Peyer's patch (tissue), 4 donors: ENCODE data around the gene CDH4. TPM values are rescaled to one million over a fixed set of nuclear protein-coding genes. Genes with fewer than 3 reads are reported as not detected.

Experiments used
- DNase-seq, 3 donors: peaks; one replicate each; pipeline ENCODE4 v3.0.0-alpha.2; 2017 to 2019
- H3K27ac ChIP-seq, 4 donors: fragments of 200-600 bp; sonication (generic); one replicate each; pipeline ENCODE4 v1.5.1; 2016 to 2019
- H3K27me3 ChIP-seq, 2 donors: fragments of 200-600 bp; sonication (generic); one replicate each; pipeline ENCODE4 v1.5.1; 2019
- H3K36me3 ChIP-seq, 3 donors: fragments of 200-600 bp; sonication (generic); one replicate each; pipeline ENCODE4 v1.5.1; 2016 to 2019
- H3K4me1 ChIP-seq, 4 donors: fragments of 200-600 bp; sonication (generic); one replicate each; pipeline ENCODE4 v1.5.1; 2016 to 2019
- H3K4me3 ChIP-seq, 4 donors: fragments of 200-600 bp; sonication (generic); 1 replicate in 3 of 4; 2 replicates in 1 of 4; pipeline ENCODE4 v1.5.1; 2016 to 2019; ENCODE audit warnings: mild to moderate bottlenecking in 1 of 4
- H3K9me3 ChIP-seq, 4 donors: fragments of 200-600 bp; sonication (generic); one replicate each; pipeline ENCODE4 v1.5.1; 2016 to 2019; ENCODE audit warnings: mild to moderate bottlenecking in 1 of 4
- POLR2A ChIP-seq, 2 donors: fragments of 450-650 bp; IDR thresholded peaks; one replicate each; pipeline ENCODE4 v1.5.1; 2017; ENCODE audit warnings: antibody characterized with exemption in 2 of 2, mild to moderate bottlenecking in 2 of 2, moderate library complexity in 2 of 2
- total RNA-seq, 4 donors: library from RNA; depleted of rRNA; stranded (reverse); fragments of >200 nt; gene quantifications; one replicate each; pipeline ENCODE4 v1.1.0, GENCODE V29; 2016
- TF ChIP-seq, protein P1 (sequence below), 6 experiments: fragments of 450-650 bp in 4 of 6; fragments of 200-600 bp in 2 of 6; sonication (generic) in 1 of 6; IDR thresholded peaks; one replicate each; pipeline ENCODE4 v1.5.1; 2017 to 2019; ENCODE audit warnings: antibody characterized with exemption in 6 of 6, mild to moderate bottlenecking in 3 of 6, moderate library complexity in 1 of 6

CDH4 gene
- total RNA-seq, 4 donors from 2014 or later, result 0.27 TPM; not detected in 3

DNA sequence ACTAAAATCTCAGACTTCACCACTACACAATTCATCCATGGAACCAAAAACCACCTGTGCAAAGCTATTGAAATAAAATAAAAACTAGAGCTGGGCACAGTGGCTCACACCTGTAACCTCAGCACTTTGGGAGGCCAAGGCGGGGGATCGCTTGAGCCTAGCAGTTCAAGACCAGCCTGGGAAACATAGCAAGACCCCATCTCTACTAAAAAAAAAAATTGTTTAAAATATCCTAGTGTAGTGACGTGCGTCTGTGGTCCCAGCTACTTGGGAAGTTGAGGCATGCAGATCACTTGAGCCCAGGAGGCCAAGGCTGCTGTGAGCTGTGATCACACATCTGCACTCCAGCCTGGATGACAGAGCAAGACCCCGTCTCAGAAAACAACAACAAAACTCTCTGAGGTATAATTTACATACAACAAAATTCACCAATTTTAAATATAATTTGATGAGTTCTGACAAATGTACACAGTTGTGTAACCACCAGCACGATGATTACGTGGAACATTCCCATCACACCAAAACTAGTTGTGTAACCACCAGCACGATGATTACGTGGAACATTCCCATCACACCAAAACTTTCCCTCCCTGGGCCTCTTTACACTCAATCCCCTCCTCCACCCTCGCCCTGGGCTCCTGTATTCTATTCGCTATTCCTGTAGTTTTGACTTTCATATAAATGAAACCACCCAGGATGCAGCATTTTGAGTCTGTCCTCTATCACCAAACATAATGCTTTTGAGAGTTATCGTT, 706.1 kb downstream of the CDH4 start:
- H3K36me3 ChIP-seq, result no peaks in the 10 kb centered on the region
- H3K27ac ChIP-seq, result no peak overlapping the region
- H3K4me3 ChIP-seq, result no peak overlapping the region
- DNase-seq, result peak in 1 of 3 donors; percentile 4
- no peaks in the 10 kb centered on the region for H3K9me3 ChIP-seq
- no peak for TF ChIP-seq POLR2A (IDR thresholded peaks at IDR 0.05)
- TF ChIP-seq, protein P1, sequence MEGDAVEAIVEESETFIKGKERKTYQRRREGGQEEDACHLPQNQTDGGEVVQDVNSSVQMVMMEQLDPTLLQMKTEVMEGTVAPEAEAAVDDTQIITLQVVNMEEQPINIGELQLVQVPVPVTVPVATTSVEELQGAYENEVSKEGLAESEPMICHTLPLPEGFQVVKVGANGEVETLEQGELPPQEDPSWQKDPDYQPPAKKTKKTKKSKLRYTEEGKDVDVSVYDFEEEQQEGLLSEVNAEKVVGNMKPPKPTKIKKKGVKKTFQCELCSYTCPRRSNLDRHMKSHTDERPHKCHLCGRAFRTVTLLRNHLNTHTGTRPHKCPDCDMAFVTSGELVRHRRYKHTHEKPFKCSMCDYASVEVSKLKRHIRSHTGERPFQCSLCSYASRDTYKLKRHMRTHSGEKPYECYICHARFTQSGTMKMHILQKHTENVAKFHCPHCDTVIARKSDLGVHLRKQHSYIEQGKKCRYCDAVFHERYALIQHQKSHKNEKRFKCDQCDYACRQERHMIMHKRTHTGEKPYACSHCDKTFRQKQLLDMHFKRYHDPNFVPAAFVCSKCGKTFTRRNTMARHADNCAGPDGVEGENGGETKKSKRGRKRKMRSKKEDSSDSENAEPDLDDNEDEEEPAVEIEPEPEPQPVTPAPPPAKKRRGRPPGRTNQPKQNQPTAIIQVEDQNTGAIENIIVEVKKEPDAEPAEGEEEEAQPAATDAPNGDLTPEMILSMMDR (IDR thresholded peaks at IDR 0.05), result no peak
- H3K4me1 ChIP-seq, result no peaks in the 10 kb centered on the region
- no peaks in the 10 kb centered on the region for H3K27me3 ChIP-seq

DNA sequence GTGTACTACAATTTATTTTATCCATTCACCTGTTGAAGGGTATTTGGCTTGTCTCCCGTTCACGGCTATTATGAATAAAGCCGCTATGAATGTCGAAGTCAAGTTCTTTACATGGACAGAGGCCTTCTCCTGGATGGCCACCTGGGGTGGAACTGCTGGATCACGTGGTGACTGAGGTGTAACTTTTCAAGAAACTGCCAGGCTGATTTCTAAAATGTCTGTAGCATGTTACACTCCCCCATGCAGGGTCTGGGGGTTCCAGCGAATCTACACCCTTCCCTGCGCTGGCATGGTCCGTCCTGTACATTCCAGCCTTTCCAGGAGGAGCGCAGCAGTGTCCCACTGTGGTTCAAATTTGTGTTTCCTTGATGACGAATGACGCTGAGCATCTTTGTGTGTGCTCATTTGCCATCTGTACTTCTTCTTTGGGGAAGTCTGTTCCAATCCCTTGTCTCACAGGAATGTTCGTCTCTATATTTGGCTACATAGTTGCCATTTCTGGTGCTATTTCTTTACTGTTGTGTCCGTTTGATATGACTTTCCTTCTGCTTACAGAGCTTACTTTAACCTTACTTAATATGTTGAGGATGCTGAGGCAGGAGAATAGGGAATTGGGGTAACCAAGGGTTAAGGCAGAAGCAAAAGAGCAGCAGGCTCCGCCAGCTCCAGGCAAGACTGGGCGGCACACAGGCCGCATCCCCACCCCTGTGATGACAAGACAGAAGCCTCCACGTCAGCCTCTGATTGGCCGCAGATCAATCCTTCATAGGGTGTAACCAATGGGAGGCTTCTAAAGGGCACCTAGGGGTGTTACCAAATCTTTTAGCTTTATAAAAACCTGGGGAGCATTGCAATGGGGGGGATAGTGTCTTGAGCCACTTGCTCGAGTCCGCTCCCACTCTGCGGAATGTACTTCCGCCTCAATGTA, 707.0 kb downstream of the CDH4 start:
- Histone ChIP-seq H3K27me3 (no peaks in the 10 kb centered on the region), H3K4me1 (no peaks in the 10 kb centered on the region), H3K4me3 (no peak overlapping the region), H3K27ac (no peak overlapping the region), H3K9me3 (no peaks in the 10 kb centered on the region), H3K36me3 (no peaks in the 10 kb centered on the region)
- no peak for TF ChIP-seq POLR2A (IDR thresholded peaks at IDR 0.05)
- TF ChIP-seq, protein P1 (IDR thresholded peaks at IDR 0.05), result no peak
- DNase-seq, result peak in 1 of 3 donors; percentile 8

DNA sequence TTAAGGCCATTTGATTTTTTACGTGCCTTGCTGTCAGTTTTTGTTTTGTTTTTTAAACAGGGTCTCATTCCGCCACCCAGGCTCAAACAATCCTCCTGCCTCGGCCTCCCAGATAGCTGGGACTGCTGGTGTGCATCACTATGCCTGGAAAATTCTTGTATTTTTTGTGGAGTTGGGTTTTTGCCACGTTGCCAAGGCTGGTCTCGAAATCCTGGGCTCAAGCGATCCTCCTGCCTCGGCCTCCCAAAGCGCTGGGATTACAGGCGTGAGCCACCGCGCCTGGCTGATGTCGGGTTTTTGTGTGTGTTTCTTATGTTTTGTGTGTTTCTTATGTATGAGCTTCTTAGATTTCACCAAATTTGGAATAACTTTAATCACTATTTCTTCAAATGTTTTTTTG, 708.8 kb downstream of the CDH4 start:
- Histone ChIP-seq H3K36me3 (no peaks in the 10 kb centered on the region), H3K27me3 (peaks cover 0 to 5% of the 10 kb centered on the region in 2 donors), H3K4me3 (no peak overlapping the region), H3K9me3 (no peaks in the 10 kb centered on the region), H3K4me1 (no peaks in the 10 kb centered on the region), H3K27ac (no peak overlapping the region)
- DNase-seq, result peak in 1 of 3 donors; percentile 10
- TF ChIP-seq, protein P1 (IDR thresholded peaks at IDR 0.05), result no peak
- TF ChIP-seq POLR2A (IDR thresholded peaks at IDR 0.05), result no peak

DNA sequence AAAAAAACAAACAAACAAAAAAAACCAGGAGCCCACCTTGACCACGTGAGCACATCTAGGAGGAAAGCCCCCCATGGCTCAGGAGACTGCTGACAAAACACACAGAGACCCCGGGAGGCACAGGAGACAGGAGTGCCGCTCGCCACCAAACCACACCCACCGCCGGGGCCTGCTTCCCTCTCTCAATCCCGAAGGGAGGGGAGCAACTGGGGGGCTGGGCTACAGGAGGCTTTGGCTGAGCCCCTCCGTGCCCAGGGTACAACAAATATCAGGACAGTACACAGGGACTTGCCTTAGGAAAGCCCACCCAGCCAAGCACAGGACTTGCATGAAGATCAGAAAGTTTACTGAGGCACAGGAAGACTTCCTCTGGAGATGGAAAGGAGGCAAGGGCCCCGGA, 711.1 kb downstream of the CDH4 start:
- H3K27ac ChIP-seq, result no peak overlapping the region
- TF ChIP-seq POLR2A (IDR thresholded peaks at IDR 0.05), result no peak
- TF ChIP-seq, protein P1 (IDR thresholded peaks at IDR 0.05), result no peak
- no peaks in the 10 kb centered on the region for H3K36me3 ChIP-seq
- H3K27me3 ChIP-seq, result peaks cover 0 to 11% of the 10 kb centered on the region in 2 donors
- peak in 1 of 3 donors; percentile 26 for DNase-seq
- H3K9me3 ChIP-seq, result no peaks in the 10 kb centered on the region
- no peaks in the 10 kb centered on the region for H3K4me1 ChIP-seq
- H3K4me3 ChIP-seq, result no peak overlapping the region

DNA sequence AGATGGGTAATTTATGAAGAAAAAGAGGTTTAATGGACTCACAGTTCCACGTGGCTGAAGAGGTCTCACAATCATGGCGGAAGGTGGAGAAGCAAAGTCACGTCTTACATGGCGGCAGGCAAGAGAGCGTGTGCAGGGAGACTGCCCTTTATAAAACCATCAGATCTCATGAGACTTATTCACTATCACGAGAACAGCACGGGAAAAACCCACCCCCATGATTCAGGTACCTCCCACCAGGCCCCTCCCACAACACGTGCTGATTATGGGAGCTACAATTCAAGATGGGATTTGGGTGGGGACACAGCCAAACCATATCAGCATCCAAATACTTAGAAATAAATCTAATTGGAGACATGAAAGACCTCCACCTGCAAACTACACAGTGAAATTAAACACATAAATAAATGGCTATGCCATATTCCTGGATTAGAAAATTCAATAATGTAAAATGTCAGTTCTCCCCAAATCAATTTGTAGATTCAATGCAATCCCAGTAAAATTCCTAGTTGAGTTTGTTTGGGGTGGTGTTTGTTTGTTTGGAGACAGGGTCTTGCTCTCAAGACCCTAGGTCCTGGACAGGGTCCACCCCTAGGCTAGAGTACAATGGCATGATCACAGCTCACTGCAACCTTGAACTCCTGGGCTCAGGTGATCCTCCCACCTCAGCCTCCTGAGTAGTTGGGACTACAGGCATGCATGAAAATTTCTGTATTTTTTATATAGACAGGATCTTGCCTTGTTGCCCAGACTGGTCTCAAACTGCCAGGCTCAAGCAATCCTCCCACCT, 712.0 kb downstream of the CDH4 start:
- peak in 1 of 3 donors; percentile 7 for DNase-seq
- Histone ChIP-seq H3K27ac (no peak overlapping the region), H3K4me1 (no peaks in the 10 kb centered on the region), H3K9me3 (no peaks in the 10 kb centered on the region), H3K4me3 (no peak overlapping the region), H3K27me3 (peaks cover 0 to 11% of the 10 kb centered on the region in 2 donors), H3K36me3 (no peaks in the 10 kb centered on the region)
- TF ChIP-seq, protein P1 (IDR thresholded peaks at IDR 0.05), result no peak
- TF ChIP-seq POLR2A (IDR thresholded peaks at IDR 0.05), result no peak
